ENCODE measurements around the gene COG8. TPM values are rescaled to one million over a fixed set of nuclear protein-coding genes. Genes with fewer than 3 reads are reported as not detected.

The COG8 gene
- total RNA-seq, 2 donors from 2014 or later = 24.4 to 31.8 TPM

GRCh38 chr16:69321080-69321479 lies 18.3 kb downstream of the COG8 start:
- Histone ChIP-seq H3K27ac (no peak overlapping the region), H3K4me3 (no peak overlapping the region), H3K36me3 (peaks cover 90% of the 10 kb centered on the region), H3K9me3 (no peaks in the 10 kb centered on the region), H3K27me3 (no peaks in the 10 kb centered on the region), H3K4me1 (peaks cover 0 to 6% of the 10 kb centered on the region in 2 donors)
- no peak for DNase-seq (ENCODE audit: low spot score)
- no peak for TF ChIP-seq CTCF (IDR thresholded peaks at IDR 0.05)

DNA sequence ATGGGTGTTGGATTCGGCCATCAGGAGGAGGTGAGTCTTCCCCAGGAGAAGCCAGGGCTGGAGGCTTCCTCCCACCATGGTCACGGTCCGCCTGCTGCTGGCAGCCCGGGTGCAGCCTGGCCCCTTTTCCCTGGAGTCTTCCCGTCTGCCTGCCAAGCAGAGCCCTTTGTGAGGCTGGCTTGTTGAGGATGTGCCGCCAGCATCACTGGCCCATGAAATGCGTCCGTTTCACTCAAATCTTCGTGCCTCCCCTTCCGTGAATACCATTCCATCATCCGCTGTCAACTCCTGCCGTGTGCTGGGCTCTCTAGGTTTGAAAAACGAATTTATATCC lies 18.7 kb downstream of the COG8 start:
- Histone ChIP-seq H3K27ac (no peak overlapping the region), H3K27me3 (no peaks in the 10 kb centered on the region), H3K9me3 (no peaks in the 10 kb centered on the region), H3K4me1 (peaks cover 0 to 6% of the 10 kb centered on the region in 2 donors), H3K36me3 (peaks cover 91% of the 10 kb centered on the region), H3K4me3 (no peak overlapping the region)
- DNase-seq (ENCODE audit: low spot score) = no peak
- no peak for TF ChIP-seq CTCF (IDR thresholded peaks at IDR 0.05)

DNA sequence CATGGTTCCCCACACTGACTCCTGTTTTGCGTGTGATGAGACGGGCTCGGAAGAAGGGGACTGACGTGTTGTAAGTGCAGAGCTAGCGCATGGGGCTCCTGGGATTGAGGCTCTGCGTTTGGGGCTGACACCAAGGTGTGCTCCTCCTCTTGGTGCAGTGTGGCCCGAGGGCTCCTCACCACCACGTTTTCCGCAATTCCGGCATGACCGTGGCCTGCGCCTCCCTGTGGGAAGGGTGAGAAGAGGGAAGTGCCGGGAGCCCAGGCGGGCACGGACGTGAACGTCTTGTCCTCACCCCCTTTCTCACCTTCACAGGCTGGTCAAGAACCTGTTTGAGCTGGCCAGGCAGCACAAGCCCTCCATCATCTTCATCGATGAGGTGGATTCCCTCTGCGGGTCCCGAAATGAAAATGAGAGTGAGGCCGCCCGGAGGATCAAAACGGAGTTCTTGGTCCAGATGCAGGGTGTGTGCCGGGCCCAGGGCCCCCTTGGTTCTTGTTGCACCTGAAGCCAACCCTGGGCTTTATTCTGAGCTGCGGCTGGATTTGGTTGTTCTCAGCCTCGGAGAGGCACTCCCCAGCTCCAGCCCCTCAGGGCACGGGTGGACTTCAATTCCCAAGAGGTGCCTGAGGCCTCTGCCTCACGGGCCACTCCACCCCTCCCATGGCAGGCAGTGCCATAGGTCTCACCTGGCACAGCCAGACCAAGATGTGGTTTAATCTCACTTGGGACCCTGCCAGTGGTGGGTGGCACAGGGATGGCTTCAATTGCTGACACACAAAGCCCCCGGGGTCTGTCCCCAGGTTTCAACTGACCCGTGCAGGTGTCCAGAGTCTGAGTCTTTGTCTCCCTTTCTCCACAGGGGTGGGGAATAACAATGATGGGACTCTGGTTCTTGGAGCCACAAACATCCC lies 19.3 kb downstream of the COG8 start:
- H3K27ac ChIP-seq = no peak overlapping the region
- H3K4me1 ChIP-seq = peaks cover 0 to 6% of the 10 kb centered on the region in 2 donors
- H3K9me3 ChIP-seq = no peaks in the 10 kb centered on the region
- DNase-seq (ENCODE audit: low spot score) = no peak
- H3K27me3 ChIP-seq = no peaks in the 10 kb centered on the region
- H3K4me3 ChIP-seq = no peak overlapping the region
- no peak for TF ChIP-seq CTCF (IDR thresholded peaks at IDR 0.05)
- peaks cover 92% of the 10 kb centered on the region for H3K36me3 ChIP-seq

DNA sequence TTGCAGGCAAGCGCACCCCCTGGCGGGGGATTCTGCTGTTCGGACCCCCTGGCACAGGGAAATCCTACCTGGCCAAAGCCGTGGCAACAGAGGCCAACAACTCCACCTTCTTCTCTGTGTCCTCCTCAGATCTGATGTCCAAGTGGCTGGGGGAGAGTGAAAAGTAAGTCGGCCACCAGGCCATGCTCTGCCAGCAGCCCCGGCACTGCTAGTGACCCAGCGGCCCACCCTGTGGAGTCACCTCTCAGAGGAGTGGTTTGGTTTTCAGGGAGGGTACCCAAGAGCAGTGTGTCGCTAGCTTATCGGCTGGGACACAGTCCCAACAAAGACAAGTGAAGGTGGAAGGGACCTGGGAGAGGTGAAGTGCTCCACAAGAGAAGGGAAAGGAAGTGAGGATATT lies 20.0 kb downstream of the COG8 start:
- Histone ChIP-seq H3K27me3 (no peaks in the 10 kb centered on the region), H3K4me1 (peaks cover 0 to 6% of the 10 kb centered on the region in 2 donors), H3K27ac (no peak overlapping the region), H3K36me3 (peaks cover 88% of the 10 kb centered on the region), H3K4me3 (no peak overlapping the region), H3K9me3 (no peaks in the 10 kb centered on the region)
- no peak for TF ChIP-seq CTCF (IDR thresholded peaks at IDR 0.05)
- DNase-seq (ENCODE audit: low spot score) = no peak

GRCh38 chr16:69318911-69319289 lies 20.5 kb downstream of the COG8 start:
- Histone ChIP-seq H3K9me3 (no peaks in the 10 kb centered on the region), H3K27ac (no peak overlapping the region), H3K4me3 (no peak overlapping the region), H3K36me3 (peaks cover 83% of the 10 kb centered on the region), H3K4me1 (peaks cover 0 to 1% of the 10 kb centered on the region in 2 donors), H3K27me3 (no peaks in the 10 kb centered on the region)
- TF ChIP-seq CTCF (IDR thresholded peaks at IDR 0.05) = no peak
- DNase-seq (ENCODE audit: low spot score) = no peak

All from right atrium auricular region (tissue), 2 donors.